Colonic mucosa (tissue), 4 donors: ENCODE measurements around the gene NUBPL. TPM values are rescaled to one million over a fixed set of nuclear protein-coding genes. Genes with fewer than 3 reads are reported as not detected.

Source experiments
- DNase-seq: peaks from one replicate; pipeline ENCODE4 v3.0.0-alpha.2; 2020
- H3K27ac ChIP-seq: fragments of 200-600 bp; one replicate; pipeline ENCODE4 v1.8.0; 2021
- H3K27me3 ChIP-seq: fragments of 200-600 bp; one replicate; pipeline ENCODE4 v1.8.0; 2021
- H3K36me3 ChIP-seq: fragments of 200-600 bp; one replicate; pipeline ENCODE4 v1.8.0; 2021
- H3K4me1 ChIP-seq: fragments of 200-600 bp; one replicate; pipeline ENCODE4 v1.8.0; 2021; ENCODE audit warnings: mild to moderate bottlenecking
- H3K4me3 ChIP-seq: fragments of 200-600 bp; one replicate; pipeline ENCODE4 v1.8.0; 2021
- H3K9ac ChIP-seq, 2 donors: one replicate each; pipeline ENCODE4 v1.7.0; 2013; ENCODE audit warnings: control low read depth in 2 of 2, low read depth in 2 of 2, low read length in 2 of 2
- H3K9me3 ChIP-seq: fragments of 200-600 bp; one replicate; pipeline ENCODE4 v1.8.0; 2021
- intact Hi-C: fragments of 100-400 bp; cut with DNase I; formaldehyde crosslinking; loops from one replicate; pipeline ENCODE4 v1.14.1; 2022
- total RNA-seq, 2 donors: library from RNA; stranded (reverse); fragmentation: NEBNext Ultra II Directional in 1 of 2; extraction: Animal tissue kit (Norgen Biotek cat#: 25700) in 1 of 2; gene quantifications; one replicate each; pipeline ENCODE4 v1.2.1, GENCODE V29; 2021
- TF ChIP-seq, protein P1 (sequence below): fragments of 200-600 bp; IDR thresholded peaks from one replicate; pipeline ENCODE4 v1.8.0; 2022; ENCODE audit warnings: antibody characterized with exemption, mild to moderate bottlenecking
- donor health status: healthy.
- donor health status: DM: no; HTN: no; CAD: no.
- donor health status: DM: no; HTN: no; CAD: no.

NUBPL gene
- total RNA-seq, 2 donors from 2014 or later = 13.3 to 14.0 TPM

GRCh38 chr14:31902945-31903646 is 341.9 kb downstream of the NUBPL start:
- Histone ChIP-seq H3K9me3 (no peaks in the 10 kb centered on the region), H3K9ac (no peak overlapping the region), H3K27ac (no peak overlapping the region), H3K27me3 (no peaks in the 10 kb centered on the region), H3K36me3 (no peaks in the 10 kb centered on the region), H3K4me1 (no peaks in the 10 kb centered on the region), H3K4me3 (no peak overlapping the region)
- DNase-seq = no peak
- intact Hi-C loops = no loop called here
- TF ChIP-seq, protein P1, sequence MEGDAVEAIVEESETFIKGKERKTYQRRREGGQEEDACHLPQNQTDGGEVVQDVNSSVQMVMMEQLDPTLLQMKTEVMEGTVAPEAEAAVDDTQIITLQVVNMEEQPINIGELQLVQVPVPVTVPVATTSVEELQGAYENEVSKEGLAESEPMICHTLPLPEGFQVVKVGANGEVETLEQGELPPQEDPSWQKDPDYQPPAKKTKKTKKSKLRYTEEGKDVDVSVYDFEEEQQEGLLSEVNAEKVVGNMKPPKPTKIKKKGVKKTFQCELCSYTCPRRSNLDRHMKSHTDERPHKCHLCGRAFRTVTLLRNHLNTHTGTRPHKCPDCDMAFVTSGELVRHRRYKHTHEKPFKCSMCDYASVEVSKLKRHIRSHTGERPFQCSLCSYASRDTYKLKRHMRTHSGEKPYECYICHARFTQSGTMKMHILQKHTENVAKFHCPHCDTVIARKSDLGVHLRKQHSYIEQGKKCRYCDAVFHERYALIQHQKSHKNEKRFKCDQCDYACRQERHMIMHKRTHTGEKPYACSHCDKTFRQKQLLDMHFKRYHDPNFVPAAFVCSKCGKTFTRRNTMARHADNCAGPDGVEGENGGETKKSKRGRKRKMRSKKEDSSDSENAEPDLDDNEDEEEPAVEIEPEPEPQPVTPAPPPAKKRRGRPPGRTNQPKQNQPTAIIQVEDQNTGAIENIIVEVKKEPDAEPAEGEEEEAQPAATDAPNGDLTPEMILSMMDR = no peak

- H3K36me3 ChIP-seq = no peaks in the 10 kb centered on the region
- TF ChIP-seq, protein P1 = no peak
- peaks cover 7% of the 10 kb centered on the region for H3K9me3 ChIP-seq
- H3K9ac ChIP-seq = no peak overlapping the region
- H3K4me3 ChIP-seq = no peak overlapping the region
- intact Hi-C loops = no loop called here
- DNase-seq = no peak
- H3K27ac ChIP-seq = no peak overlapping the region
- H3K4me1 ChIP-seq = no peaks in the 10 kb centered on the region
- H3K27me3 ChIP-seq = no peaks in the 10 kb centered on the region
Observed at GRCh38 chr14:31909977-31910376, 348.8 kb downstream of the NUBPL start.

Other genes with a start within 250 kb of the NUBPL start
- 10 to 100 TPM; 45.5 to 58.2 TPM for gene HEATR5A, start 140.9 kb upstream of the NUBPL start, total RNA-seq
- 10 to 100 TPM; 13.7 to 16.2 TPM for gene DTD2, start 103.9 kb upstream of the NUBPL start, total RNA-seq
- gene GPR33, start 73.4 kb upstream of the NUBPL start, total RNA-seq = not detected